KOPT-K1 (cell line): ENCODE results near the gene SBNO1.
"Not testable (repeated sequence)": the region's sequence is repeated elsewhere in the genome, so short reads cannot be mapped to it uniquely, and the experiment has no call there.

Experiments
- H3K27ac ChIP-seq: fragments of 200-600 bp; sonication (generic); 2 replicates; pipeline ENCODE4 v1.5.1; 2016; ENCODE audit warnings: antibody characterized with exemption, mild to moderate bottlenecking, low read depth, low read length; ENCODE audit not compliant: poor library complexity, severe bottlenecking
- H3K36me3 ChIP-seq: fragments of 200-600 bp; sonication (generic); 2 replicates; pipeline ENCODE4 v1.5.1; 2017; ENCODE audit warnings: antibody characterized with exemption, mild to moderate bottlenecking, low read length, moderate library complexity; ENCODE audit not compliant: insufficient read depth
- H3K9me3 ChIP-seq: fragments of 200-600 bp; sonication (generic); 2 replicates; pipeline ENCODE4 v1.5.1; 2017; ENCODE audit warnings: antibody characterized with exemption, low read length, mild to moderate bottlenecking; ENCODE audit not compliant: insufficient read depth, poor library complexity, severe bottlenecking

SBNO1 gene

DNA sequence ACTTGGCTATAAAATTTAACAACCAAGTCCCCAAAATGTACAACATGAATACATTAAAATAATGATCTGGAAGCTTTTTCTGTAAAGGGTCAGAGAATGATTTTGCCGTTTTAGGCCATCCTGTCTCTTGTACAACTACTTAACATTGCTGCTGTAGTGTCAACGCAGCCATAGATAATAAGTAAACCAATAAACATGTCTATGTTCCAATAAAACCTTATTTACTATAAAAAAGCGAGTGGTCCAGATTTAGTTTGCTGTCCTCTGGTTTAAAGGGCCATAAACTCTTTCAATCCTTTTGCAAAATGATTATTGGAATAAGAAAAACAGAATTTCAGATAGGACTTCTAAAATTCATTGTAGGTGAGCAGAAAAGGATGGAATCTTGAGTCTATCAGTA is 29.2 kb downstream of the SBNO1 start:
- H3K36me3 ChIP-seq, result peaks cover 98% of the 10 kb centered on the region
- H3K9me3 ChIP-seq, result no peaks in the 10 kb centered on the region
- no peak overlapping the region for H3K27ac ChIP-seq

- H3K36me3 ChIP-seq, result peaks cover 98% of the 10 kb centered on the region
- H3K27ac ChIP-seq, result no peak overlapping the region
- no peaks in the 10 kb centered on the region for H3K9me3 ChIP-seq
Observed at GRCh38 chr12:123329799-123330198, 34.8 kb downstream of the SBNO1 start.

DNA sequence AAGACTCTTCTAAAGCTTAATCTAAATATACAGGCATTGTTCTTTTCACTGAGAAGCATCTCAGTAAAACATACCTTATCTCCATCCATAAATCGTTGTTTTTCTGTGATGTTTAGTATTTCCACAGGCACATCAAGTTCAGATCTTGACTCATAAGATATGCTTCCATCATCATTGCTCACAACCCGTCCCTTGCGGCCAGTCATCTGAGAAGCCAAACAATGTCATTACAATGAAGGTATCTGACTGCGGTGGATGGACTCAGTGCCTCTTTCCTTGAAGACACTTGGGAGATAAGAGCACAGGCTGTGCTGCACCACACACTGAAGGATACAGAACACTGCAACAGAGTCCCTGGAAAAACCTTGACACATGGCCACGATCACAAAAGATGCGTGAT is 44.8 kb downstream of the SBNO1 start:
- peaks cover 99% of the 10 kb centered on the region for H3K36me3 ChIP-seq
- no peaks in the 10 kb centered on the region for H3K9me3 ChIP-seq
- H3K27ac ChIP-seq, result no peak overlapping the region

GRCh38 chr12:123319273-123319672 is 45.4 kb downstream of the SBNO1 start:
- Histone ChIP-seq H3K27ac (no peak overlapping the region), H3K9me3 (no peaks in the 10 kb centered on the region), H3K36me3 (peaks cover 99% of the 10 kb centered on the region)

DNA sequence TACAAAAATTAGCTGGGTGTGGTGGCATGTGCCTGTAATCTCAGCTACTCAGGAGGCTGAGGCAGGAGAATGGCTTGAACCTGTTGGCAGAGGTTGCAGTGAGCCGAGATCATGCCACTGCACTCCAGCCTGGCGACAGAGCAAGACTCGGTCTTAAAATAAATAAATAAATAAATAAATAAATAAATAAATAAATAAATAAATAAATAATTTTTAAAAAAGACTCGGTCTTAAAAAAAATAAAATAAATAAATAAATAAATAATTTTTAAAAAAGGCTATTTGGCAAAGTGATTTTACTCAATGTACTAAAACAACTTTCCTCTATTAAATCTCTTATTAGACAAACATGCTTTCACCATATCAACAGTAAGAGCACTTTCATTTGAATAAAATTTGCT is 51.6 kb downstream of the SBNO1 start:
- not testable (repeated sequence) for H3K9me3 ChIP-seq, H3K27ac ChIP-seq
- peaks cover 97% of the 10 kb centered on the region for H3K36me3 ChIP-seq

DNA sequence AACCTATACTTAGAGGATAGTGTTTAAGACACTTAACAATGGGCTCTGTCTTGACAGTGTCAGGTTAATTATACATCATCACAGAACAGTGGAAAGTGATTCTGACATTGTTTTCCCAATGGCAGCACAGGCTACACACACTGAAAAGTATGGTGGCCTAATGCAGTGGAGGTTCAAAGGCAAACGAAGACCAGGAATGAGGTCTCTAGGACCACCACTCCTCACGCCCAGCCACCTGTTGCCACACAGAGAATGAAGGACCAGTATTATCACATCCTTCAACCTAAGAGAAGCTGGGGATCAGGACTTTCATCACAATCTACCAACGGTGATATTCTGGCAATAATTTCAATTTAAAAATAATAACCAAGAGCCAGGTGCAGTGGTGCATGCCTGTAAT is 58.4 kb downstream of the SBNO1 start:
- no peak overlapping the region for H3K27ac ChIP-seq
- no peaks in the 10 kb centered on the region for H3K9me3 ChIP-seq
- H3K36me3 ChIP-seq, result peaks cover 100% of the 10 kb centered on the region

- peaks cover 100% of the 10 kb centered on the region for H3K36me3 ChIP-seq
Observed at GRCh38 chr12:123305136-123305535, 59.5 kb downstream of the SBNO1 start.

DNA sequence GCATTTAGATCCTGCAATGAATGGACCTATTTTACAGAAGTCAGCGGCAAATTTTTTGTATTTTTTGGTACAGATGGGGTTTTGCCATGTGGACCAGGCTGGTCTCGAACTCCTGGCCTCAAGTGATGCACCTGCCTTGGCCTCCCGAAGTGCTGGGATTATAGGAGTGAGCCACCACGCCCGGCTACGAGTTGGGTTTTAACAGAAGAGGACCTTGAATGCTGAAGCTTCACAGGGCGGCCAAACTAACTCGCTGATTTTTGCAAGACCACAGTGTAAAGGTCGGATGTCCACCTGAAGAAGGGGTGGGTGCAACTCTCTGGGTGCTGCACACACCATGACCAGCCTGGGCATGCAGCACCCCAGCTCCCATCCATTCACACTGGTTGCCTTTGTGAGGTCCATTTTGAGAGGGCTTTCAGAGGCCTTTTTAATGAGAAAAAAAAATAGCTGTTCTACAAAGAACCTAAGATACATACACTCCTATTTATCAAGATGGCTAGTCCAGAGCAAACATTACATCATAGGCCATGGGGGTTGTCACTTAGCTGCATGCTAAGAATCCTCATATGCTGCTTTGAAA is 71.4 kb downstream of the SBNO1 start:
- no peaks in the 10 kb centered on the region for H3K9me3 ChIP-seq
- peaks cover 94% of the 10 kb centered on the region for H3K36me3 ChIP-seq
- H3K27ac ChIP-seq, result no peak overlapping the region

More at GRCh38 chr12:123305136-123305535, 59.5 kb downstream of the SBNO1 start:
- Histone ChIP-seq H3K9me3 (no peaks in the 10 kb centered on the region), H3K27ac (no peak overlapping the region)

DNA sequence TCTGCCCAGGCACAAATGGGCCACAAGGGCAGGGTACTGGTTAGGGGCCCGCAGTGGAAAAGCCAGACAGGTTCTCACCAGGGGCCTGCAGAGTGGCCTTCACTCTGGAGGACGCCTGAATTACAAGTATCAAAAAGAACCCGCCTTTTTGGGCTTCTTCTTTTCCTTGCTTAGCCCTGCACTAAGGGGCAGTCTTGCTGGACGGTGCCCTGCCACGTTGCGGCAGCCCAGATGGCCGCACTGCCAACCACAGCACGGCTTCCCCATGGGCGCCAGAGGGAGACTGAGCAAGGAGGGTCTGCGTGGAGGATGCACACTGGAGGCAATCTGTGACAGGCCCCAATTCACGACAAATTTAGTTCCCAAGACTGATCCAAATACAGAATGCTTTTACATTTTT is 74.7 kb downstream of the SBNO1 start:
- peaks cover 61% of the 10 kb centered on the region for H3K36me3 ChIP-seq
- no peak overlapping the region for H3K27ac ChIP-seq
- no peaks in the 10 kb centered on the region for H3K9me3 ChIP-seq

DNA sequence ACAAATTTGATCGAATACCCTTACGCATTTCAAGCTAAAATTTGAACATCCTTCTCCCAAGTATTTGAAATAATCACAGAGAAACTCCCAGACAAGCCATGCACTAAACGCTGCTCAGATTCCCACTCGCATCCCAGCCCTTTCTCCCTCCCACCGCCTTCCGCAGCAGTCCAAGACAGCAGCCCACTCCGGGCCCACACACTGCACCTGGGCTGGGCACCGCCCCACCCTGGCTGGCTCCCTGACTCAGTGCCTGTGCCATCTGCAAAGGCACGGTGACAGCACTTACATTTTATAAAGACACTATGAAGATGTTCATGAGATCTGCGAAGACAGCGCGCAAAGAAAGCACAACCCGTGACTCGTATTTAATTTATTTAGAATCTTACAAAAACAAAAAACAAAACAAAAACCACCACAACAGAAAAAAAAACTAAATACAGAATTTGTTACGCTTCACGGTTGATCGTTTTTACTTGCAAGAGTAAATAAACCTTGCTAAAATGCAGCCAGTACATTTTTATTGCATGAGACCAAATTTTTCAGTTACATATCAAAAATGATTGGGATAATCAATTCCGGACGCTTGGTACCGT is 75.8 kb downstream of the SBNO1 start:
- Histone ChIP-seq H3K9me3 (no peaks in the 10 kb centered on the region), H3K27ac (no peak overlapping the region), H3K36me3 (peaks cover 50% of the 10 kb centered on the region)

DNA sequence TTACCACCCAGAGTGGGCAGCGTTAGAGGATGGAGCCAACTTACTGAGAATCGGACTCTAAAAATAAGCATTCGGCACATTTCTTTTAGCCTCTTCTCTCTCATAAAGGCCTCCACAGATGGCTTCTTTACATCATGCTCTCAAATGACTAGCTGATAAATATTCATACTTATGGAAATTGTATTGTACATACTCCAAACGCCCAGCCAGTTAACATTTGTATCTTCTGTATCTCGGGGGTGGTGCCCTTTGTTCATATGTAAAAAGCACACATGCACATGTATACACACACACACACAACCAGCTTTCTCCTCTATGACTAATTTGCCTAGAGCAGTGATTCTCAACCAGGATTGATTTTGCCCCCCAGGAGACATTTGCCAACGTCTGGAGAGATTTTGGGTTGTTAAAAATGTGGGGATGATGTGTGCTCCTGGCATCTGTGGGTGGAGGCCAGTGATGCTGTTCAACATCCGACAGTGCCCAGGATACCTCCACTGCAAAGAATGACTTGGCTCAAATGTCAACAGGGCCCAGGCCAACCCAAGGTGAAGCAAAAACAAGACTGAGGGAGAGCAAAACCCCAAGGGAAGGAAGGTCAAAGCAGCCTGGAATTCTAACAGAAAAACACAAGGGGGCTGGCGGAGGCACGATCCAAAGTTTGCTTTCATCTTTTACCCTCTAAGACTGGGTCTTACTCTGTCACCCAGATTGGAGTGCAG is 77.8 kb downstream of the SBNO1 start:
- Histone ChIP-seq H3K9me3 (no peaks in the 10 kb centered on the region), H3K36me3 (peaks cover 30% of the 10 kb centered on the region), H3K27ac (no peak overlapping the region)

- Histone ChIP-seq H3K27ac (no peak overlapping the region), H3K36me3 (peaks cover 11% of the 10 kb centered on the region; the same call in 1 of the 2 replicates), H3K9me3 (no peaks in the 10 kb centered on the region)
Observed at GRCh38 chr12:123284669-123285068, 80.0 kb downstream of the SBNO1 start.

GRCh38 chr12:123283461-123283860 is 81.2 kb downstream of the SBNO1 start:
- Histone ChIP-seq H3K36me3 (no peaks in the 10 kb centered on the region), H3K27ac (no peak overlapping the region), H3K9me3 (no peaks in the 10 kb centered on the region)

DNA sequence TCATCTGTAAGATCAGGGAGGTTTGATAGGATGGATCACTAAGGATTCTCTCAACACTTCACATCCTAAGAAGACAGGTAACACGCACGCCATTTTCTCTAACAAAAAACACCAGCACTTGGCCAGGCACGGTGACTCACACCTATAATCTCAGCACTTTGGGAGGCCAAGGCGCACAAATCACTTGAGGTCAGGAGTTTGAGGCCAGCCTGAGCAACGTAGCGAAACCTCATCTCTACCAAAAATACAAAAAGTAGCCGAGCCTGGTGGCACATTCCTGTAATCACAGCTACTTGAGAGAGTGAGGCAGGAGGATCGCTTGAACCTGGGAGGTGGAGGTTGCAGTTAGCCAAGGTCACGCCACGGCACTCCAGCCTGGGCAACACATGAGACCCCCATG is 82.5 kb downstream of the SBNO1 start:
- Histone ChIP-seq H3K36me3 (no peaks in the 10 kb centered on the region), H3K27ac (no peak overlapping the region), H3K9me3 (no peaks in the 10 kb centered on the region)

DNA sequence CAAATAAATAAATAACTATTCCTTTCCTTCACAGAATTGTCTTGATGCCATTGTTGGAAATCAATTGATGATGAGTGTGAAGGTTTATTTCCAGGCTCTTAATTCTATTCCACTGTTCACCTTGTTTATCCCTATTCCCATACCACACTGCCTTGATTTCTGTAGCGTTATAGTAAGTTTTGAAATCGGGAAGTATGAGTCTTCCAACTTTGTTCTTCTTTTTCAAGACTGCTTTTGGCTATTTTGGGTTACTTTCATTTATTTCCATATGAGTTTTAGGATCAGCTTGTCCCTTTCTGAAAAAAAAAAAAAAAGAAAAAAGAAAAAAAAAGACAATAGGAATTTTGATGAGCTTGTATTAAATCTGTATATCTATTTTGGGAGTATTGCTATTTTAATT is 83.7 kb downstream of the SBNO1 start:
- H3K27ac ChIP-seq, result no peak overlapping the region
- no peaks in the 10 kb centered on the region for H3K36me3 ChIP-seq
- H3K9me3 ChIP-seq, result no peaks in the 10 kb centered on the region
